DMS79 (cell line): ENCODE measurements around the gene MOV10.
"Not testable (repeated sequence)": the region's sequence is repeated elsewhere in the genome, so short reads cannot be mapped to it uniquely, and the experiment has no call there.

Experiments
- DNase-seq: peaks from one replicate; lab custom pipeline; 2025; lab: John Stamatoyannopoulos, UW

Gene MOV10

DNA sequence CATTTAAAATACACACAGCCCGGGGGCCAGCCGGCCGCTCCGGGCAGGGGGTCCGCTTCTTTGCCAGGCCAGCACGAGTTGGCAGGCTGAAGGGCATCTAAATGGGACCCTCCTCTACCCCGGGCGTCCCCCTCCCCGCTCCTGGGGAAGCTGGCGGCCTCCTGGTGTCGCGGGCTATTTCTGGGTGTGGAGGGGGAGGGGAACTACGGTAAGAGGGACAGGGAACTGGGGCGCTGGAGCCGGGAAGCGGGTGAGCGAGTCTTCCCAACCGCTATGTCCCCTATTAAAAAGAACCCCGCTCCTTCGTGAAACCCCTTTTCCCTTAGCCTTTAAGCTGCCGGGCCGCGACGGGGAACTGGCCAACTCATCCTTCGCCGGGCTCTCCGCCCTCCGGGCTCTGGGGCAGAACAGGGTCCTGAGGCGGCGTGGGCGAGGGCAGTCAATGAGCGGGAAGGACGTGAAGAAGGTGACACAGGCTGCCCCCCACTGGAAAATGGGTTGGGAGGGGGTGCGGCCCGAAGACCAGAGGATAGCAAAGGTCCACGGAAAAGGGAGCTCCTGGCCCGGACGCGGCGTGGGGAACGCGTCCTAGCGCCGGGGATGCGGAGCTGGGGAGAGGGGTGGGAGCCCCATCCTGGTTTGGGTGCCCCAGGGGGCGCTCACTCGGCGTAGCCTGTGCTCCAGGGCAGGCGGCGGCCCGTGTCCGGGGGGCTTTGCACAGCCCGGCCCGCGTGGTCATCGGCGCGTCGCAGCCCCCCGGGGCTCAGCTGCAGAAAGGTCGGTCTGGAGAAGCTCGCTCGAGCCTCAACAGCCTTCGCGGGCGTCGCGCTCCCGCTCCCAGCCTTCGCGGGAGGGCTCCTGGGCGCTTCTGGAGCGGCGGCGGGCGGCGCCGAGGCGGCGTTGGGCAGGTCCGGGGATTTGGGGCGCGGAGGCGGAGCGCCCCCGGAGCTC lies 40.1 kb downstream of the MOV10 start:
- no peak for DNase-seq

- peak; percentile 51 for DNase-seq
These were observed 41.0 kb downstream of the MOV10 start, which contains the start of gene PPM1J for GRCh38 chr1:112715264-112716053. TSS of gene PPM1J (minus strand) at chr1:112715332. CDS start at chr1:112715301, 31 bp downstream.

- DNase-seq: peak; percentile 73
These were observed 41.8 kb downstream of the MOV10 start for GRCh38 chr1:112716133-112716720.

GRCh38 chr1:112717263-112717873 lies 42.9 kb downstream of the MOV10 start:
- DNase-seq: no peak

DNA sequence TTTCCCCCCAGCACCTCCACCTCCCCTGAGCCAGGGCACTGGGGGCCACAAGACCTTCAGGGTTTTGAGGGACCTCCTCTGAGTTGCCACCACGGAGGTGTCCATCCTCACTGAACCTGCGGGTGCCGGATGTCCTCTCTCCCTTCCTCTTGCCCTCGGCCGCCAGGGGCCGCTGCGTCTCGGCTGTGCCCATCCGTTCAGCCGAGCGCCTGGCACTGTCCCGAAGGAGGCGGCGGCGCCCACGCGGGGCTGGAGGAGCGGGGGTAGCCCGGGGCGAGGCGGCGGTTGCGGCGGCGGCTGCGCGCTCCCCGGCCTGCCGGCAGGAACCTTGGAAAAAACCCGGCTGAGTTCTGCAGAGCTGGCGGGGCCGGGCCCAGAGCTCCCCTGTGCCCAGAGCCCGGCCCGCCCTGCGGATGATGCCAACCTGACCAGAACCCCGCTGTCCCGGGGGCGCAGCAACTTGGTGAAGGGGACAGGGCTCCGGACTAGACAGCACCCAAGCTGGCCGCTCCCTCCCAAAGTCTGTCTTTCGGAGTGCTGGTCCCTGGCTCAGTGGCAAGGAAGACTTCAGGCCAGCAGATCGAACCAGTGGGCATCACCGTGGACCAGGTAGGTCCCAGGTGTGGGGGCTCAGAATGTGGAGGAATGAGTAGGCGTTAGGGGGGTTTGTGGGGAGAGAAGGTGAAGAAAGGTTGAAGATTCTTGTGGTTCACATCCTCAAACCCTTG lies 44.4 kb downstream of the MOV10 start:
- peak; percentile 28 for DNase-seq

- DNase-seq: no peak
These were observed 45.2 kb downstream of the MOV10 start for GRCh38 chr1:112719706-112720105.

GRCh38 chr1:112720800-112721199 lies 46.3 kb downstream of the MOV10 start:
- DNase-seq: no peak

DNA sequence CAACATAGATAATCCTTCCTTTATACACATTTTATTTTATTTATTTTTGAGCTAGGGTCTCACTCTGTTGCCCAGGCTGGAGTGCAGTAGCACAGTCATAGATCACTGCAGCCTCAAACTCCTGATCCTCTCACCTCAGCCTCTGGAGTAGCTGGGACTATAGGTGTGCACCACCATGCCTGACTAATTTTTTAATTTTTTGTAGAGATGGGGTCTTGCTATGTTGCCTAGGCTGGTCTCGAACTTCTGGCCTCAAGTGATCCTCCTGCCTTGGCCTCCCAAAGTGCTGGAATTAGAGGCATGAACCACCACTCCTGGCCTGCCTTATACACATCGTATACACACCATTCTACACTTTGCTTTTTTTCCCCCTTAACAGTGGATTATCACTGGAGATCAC lies 46.8 kb downstream of the MOV10 start:
- DNase-seq: not testable (repeated sequence)

GRCh38 chr1:112721966-112722524 lies 47.6 kb downstream of the MOV10 start:
- DNase-seq: no peak

DNA sequence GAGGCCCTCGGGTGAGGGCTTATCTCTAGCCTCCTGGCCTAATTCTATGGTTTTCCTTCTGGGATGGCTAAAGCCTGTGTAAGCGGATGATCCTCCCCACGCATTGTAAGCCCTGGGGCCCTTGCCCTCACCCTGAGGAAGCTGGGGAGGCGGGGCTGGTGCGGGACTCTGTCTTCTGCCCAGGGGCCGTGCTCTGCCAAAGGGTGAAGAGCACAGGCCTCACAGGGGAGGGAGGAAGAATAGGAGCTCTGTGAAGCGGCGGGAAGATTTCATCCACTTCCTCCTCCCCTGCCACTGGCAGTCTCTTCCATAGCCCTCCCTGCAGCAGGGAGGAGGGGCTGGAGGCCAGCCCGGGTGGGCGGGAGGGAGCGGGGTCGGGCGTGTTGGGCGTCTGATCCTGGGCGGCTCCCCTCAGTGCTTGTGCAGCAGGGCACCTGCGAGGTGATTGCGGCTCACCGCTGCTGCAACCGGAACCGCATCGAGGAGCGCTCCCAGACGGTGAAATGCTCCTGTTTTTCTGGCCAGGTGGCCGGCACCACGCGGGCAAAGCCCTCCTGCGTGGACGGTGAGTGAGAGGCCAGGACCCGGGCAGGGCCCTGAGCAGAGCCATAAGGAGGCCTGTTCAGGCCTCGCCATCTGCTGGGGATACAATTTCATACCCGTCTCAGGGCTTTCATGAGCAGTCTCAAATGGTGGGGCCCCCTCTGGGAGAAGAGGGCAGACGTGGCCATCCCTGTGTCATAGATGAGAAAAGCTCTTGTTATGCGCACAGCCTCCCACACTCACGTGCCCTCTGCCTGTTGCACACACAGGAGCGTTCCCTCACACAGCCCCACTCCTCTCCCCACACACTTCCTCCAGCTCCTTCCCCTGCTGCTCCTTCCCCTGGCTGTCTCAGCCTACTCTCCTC lies 48.4 kb downstream of the MOV10 start:
- no peak for DNase-seq

GRCh38 chr1:112723511-112723839 lies 49.0 kb downstream of the MOV10 start:
- DNase-seq: no peak

DNA sequence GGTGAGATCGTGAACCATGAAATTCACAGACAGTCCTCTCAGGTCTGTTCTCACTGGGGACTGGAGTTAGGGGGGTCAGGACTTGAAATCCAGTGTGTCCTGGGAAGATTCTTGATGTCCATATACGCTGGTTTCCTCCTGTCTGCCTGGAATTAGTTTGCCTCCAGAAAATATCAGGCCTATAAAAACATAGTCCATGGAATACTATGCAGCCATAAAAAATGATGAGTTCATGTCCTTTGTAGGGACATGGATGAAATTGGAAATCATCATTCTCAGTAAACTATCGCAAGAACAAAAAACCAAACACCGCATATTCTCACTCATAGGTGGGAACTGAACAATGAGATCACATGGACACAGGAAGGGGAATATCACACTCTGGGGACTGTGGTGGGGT lies 49.8 kb downstream of the MOV10 start:
- DNase-seq: not testable (repeated sequence)

DNA sequence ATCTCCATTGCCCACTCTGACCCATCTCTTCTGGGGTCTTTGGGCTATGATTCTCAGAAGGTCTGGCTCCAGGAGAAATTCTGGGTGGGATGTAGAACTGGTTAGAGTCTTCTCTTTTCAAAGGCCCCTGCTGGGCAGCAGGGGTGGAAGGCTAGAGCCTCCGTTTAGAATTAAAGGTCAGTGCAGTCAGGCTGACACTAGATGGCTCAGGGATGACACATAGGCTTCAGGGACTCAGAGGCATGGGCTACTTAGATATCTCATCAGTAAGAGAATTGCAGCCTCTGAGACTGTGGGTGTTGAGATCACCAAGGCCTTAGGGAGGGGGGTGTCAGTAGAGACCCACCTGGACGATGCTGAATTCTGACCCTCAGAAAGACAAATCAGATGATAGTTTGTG lies 53.3 kb downstream of the MOV10 start:
- DNase-seq: no peak

GRCh38 chr1:112728306-112728971 lies 54.0 kb downstream of the MOV10 start:
- DNase-seq: not testable (repeated sequence)

DNA sequence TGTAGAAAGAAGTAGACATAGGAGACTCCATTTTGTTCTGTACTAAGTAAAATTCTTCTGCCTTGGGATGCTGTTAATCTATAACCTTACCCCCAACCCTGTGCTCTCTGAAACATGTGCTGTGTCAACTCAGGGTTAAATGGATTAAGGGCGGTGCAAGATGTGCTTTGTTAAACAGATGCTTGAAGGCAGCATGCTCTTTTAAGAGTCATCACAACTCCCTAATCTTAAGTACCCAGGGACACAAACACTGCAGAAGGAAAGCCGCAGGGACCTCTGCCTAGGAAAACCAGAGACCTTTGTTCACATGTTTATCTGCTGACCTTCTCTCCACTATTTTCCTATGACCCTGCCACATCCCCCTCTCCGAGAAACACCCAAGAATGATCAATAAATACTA lies 54.6 kb downstream of the MOV10 start:
- DNase-seq: not testable (repeated sequence)

GRCh38 chr1:112729909-112730308 lies 55.5 kb downstream of the MOV10 start:
- no peak for DNase-seq

- no peak for DNase-seq
These were observed 57.0 kb downstream of the MOV10 start for GRCh38 chr1:112731451-112731850.

DNA sequence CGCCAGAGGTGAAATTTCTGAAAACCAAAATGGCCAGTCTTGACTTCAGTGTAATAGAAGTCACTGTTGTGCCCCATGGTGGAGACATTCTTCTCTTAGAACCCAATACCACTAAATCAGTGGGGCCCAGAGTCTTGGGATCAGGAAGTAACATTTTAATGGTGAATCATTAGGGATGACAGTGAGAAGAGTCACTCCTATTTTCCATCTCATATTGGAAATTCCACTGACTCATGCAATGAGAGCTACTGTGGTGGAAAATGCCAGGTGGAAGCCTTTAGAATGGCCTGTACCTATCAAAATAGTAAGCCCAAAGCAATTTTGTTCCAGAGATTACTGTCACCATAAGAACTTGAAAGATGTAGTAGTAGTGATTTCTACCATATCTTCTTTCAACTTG lies 61.3 kb downstream of the MOV10 start:
- DNase-seq: no peak

GRCh38 chr1:112737573-112737972 lies 63.1 kb downstream of the MOV10 start:
- DNase-seq: no peak
